GM12801 (cell line): ENCODE data around the gene CLTC.

Experiments used
- CTCF ChIP-seq: IDR thresholded peaks from one replicate; pipeline ENCODE4 v1.5.1; 2011; ENCODE audit warnings: control low read depth; ENCODE audit not compliant: insufficient read length; ENCODE audit errors: extremely low read depth

CLTC gene

GRCh38 chr17:59616253-59616920, 3.3 kb upstream of the CLTC start:
- TF ChIP-seq CTCF, result no peak

GRCh38 chr17:59617156-59617732, 2.5 kb upstream of the CLTC start:
- TF ChIP-seq CTCF, result no peak

GRCh38 chr17:59619035-59619297, 729 bp upstream of the CLTC start:
- TF ChIP-seq CTCF, result no peak

GRCh38 chr17:59620064-59620359, 317 bp downstream of the CLTC start:
- TF ChIP-seq CTCF, result no peak

GRCh38 chr17:59620518-59621259, 994 bp downstream of the CLTC start:
- no peak for TF ChIP-seq CTCF

GRCh38 chr17:59621771-59622170, 2.1 kb downstream of the CLTC start:
- TF ChIP-seq CTCF, result no peak

- no peak for TF ChIP-seq CTCF
Observed at GRCh38 chr17:59623151-59623550, 3.5 kb downstream of the CLTC start.
